ENCODE data around the gene MMP15. TPM values are rescaled to one million over a fixed set of nuclear protein-coding genes. Genes with fewer than 3 reads are reported as not detected.

Gene MMP15
- total and polyA plus RNA-seq, 7 donors = 2.3 to 54.0 (median 10.5) TPM

- no peak for DNase-seq
- Histone ChIP-seq H3K9me3 (no peaks in the 10 kb centered on the region), H3K27me3 (no peaks in the 10 kb centered on the region), H3K36me3 (peaks cover 0 to 14% (median under 1%) of the 10 kb centered on the region in 4 donors), H3K27ac (no peak overlapping the region), H3K4me1 (no peaks in the 10 kb centered on the region), H3K4me3 (no peak overlapping the region)
- intact Hi-C loops (cut with DNase I) = no loop called here
- TF ChIP-seq POLR2A (IDR thresholded peaks at IDR 0.05) = no peak
- TF ChIP-seq, protein P1, sequence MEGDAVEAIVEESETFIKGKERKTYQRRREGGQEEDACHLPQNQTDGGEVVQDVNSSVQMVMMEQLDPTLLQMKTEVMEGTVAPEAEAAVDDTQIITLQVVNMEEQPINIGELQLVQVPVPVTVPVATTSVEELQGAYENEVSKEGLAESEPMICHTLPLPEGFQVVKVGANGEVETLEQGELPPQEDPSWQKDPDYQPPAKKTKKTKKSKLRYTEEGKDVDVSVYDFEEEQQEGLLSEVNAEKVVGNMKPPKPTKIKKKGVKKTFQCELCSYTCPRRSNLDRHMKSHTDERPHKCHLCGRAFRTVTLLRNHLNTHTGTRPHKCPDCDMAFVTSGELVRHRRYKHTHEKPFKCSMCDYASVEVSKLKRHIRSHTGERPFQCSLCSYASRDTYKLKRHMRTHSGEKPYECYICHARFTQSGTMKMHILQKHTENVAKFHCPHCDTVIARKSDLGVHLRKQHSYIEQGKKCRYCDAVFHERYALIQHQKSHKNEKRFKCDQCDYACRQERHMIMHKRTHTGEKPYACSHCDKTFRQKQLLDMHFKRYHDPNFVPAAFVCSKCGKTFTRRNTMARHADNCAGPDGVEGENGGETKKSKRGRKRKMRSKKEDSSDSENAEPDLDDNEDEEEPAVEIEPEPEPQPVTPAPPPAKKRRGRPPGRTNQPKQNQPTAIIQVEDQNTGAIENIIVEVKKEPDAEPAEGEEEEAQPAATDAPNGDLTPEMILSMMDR (IDR thresholded peaks at IDR 0.05) = no peak
- no peak for TF ChIP-seq POLR2AphosphoS5 (IDR thresholded peaks at IDR 0.05)
- TF ChIP-seq EP300 (IDR thresholded peaks at IDR 0.05) = no peak
- WGBS, 2 donors = 90 to 91% methylated on average over 13 of the region's 13 CpGs
These were observed 23.1 kb downstream of the MMP15 start for GRCh38 chr16:58048494-58049231.

GRCh38 chr16:58049232-58050185, 24.0 kb downstream of the MMP15 start:
- Histone ChIP-seq H3K27me3 (no peaks in the 10 kb centered on the region), H3K9me3 (no peaks in the 10 kb centered on the region), H3K4me3 (no peak overlapping the region), H3K4me1 (no peaks in the 10 kb centered on the region), H3K36me3 (peaks cover 0 to 9% (median 0%) of the 10 kb centered on the region in 4 donors), H3K27ac (no peak overlapping the region)
- 79 to 81% methylated on average over 17 of the region's 17 CpGs for WGBS, 2 donors
- DNase-seq = no peak
- intact Hi-C loops (cut with DNase I) = no loop called here
- TF ChIP-seq POLR2AphosphoS5 (IDR thresholded peaks at IDR 0.05) = no peak
- TF ChIP-seq POLR2A (IDR thresholded peaks at IDR 0.05) = no peak
- TF ChIP-seq, protein P1 (IDR thresholded peaks at IDR 0.05) = no peak
- TF ChIP-seq EP300 (IDR thresholded peaks at IDR 0.05) = no peak

- Histone ChIP-seq H3K4me1 (no peaks in the 10 kb centered on the region), H3K27ac (no peak overlapping the region), H3K27me3 (no peaks in the 10 kb centered on the region), H3K4me3 (no peak overlapping the region), H3K9me3 (no peaks in the 10 kb centered on the region), H3K36me3 (no peaks in the 10 kb centered on the region)
- intact Hi-C loops (cut with DNase I) = no loop called here
- no peak for DNase-seq
- WGBS, 2 donors = 75 to 86% methylated on average over 2 of the region's 2 CpGs
- TF ChIP-seq POLR2AphosphoS5 (IDR thresholded peaks at IDR 0.05) (no peak), EP300 (IDR thresholded peaks at IDR 0.05) (no peak), POLR2A (IDR thresholded peaks at IDR 0.05) (no peak)
- TF ChIP-seq, protein P1 (IDR thresholded peaks at IDR 0.05) = no peak
These were observed 25.7 kb downstream of the MMP15 start for GRCh38 chr16:58051296-58051695.

DNA sequence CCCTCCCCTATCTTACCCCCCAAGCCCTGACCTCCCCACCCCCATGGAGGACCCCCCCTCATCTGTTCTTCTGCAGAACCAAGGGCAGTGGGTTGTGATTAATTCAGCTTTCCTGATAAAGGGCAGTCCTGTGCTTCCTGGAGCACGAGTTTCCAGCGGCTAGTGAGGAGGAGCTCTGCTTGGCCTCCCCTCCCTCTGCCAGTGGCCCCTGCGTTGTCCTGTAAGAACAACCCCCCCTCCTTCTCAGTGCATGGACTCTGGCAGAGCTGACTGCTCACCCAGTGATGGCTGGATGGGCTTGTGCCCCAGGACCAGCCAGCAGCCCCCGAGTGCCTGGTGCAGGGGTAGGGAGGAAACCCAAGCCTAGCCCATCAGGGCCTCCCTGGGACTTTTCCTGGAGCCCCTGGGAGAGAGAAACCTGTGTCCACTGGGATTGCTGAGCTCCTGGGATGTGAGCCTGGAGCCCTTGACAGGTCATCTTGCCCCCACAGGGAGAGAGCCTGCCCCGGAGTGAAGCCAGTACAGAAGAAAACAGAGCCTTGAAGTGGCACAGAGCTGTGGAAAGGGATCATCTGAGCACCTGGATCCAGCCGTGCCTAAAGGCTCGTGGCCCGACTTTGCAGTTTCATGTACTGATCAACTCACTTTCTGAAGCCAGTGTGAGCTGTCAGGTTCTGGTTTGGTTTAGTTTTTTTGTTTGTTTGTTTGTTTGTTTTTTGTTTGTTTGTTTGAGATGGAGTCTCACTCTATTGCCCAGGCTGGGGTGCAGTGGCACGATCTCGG, 26.5 kb downstream of the MMP15 start:
- WGBS, 2 donors = 78 to 79% methylated on average over 10 of the region's 10 CpGs
- H3K27me3 ChIP-seq = no peaks in the 10 kb centered on the region
- no peak for DNase-seq
- H3K36me3 ChIP-seq = no peaks in the 10 kb centered on the region
- intact Hi-C loops (cut with DNase I) = no loop called here
- no peaks in the 10 kb centered on the region for H3K4me1 ChIP-seq
- no peak overlapping the region for H3K27ac ChIP-seq
- no peaks in the 10 kb centered on the region for H3K9me3 ChIP-seq
- H3K4me3 ChIP-seq = no peak overlapping the region
- TF ChIP-seq EP300 (IDR thresholded peaks at IDR 0.05) (no peak), POLR2AphosphoS5 (IDR thresholded peaks at IDR 0.05) (no peak), POLR2A (IDR thresholded peaks at IDR 0.05) (no peak)
- TF ChIP-seq, protein P1 (IDR thresholded peaks at IDR 0.05) = no peak
